Measurements from ENCODE around the gene ADGRF3. TPM values are rescaled to one million over a fixed set of nuclear protein-coding genes. Genes with fewer than 3 reads are reported as not detected.

Gene ADGRF3
- total RNA-seq, 1 experiment from 2014 or later: not detected

DNA sequence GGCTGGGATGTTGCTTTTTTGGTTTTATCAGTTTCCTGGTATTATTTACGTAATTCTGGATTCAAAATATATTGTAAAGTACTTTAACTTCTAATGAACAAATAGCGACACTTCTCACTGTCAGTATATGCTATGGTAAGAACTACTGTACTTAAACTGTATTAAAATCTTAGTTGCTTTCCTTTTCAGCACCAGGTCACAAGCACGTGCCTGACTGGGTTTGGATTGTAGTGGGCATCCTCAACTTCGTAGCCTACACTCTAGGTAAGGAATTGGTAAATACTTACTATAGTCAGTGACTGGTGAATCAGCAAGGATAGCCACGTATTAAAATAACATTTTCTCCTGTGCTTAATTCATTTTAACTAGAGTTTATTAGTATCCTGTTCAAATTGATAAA lies 20.4 kb upstream of the ADGRF3 start:
- ChIA-PET CTCF (no interaction called here), POLR2A (no interaction called here)
- H3K4me3 ChIP-seq (ENCODE audit: low read depth in 2 of 2, low read length in 2 of 2): no peak overlapping the region
- no peak for TF ChIP-seq SIN3A (IDR thresholded peaks at IDR 0.05; ENCODE audit: borderline replicate concordance, insufficient read depth, low read depth, low read length)
- no peak for TF ChIP-seq TCF7L2 (IDR thresholded peaks at IDR 0.05; ENCODE audit: low read depth, low read length)
- TF ChIP-seq, protein P1, sequence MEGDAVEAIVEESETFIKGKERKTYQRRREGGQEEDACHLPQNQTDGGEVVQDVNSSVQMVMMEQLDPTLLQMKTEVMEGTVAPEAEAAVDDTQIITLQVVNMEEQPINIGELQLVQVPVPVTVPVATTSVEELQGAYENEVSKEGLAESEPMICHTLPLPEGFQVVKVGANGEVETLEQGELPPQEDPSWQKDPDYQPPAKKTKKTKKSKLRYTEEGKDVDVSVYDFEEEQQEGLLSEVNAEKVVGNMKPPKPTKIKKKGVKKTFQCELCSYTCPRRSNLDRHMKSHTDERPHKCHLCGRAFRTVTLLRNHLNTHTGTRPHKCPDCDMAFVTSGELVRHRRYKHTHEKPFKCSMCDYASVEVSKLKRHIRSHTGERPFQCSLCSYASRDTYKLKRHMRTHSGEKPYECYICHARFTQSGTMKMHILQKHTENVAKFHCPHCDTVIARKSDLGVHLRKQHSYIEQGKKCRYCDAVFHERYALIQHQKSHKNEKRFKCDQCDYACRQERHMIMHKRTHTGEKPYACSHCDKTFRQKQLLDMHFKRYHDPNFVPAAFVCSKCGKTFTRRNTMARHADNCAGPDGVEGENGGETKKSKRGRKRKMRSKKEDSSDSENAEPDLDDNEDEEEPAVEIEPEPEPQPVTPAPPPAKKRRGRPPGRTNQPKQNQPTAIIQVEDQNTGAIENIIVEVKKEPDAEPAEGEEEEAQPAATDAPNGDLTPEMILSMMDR (IDR thresholded peaks at IDR 0.05): no peak
- TF ChIP-seq POLR2AphosphoS5 (IDR thresholded peaks at IDR 0.05; ENCODE audit: low read depth, low read length): no peak
- TF ChIP-seq, protein P2, sequence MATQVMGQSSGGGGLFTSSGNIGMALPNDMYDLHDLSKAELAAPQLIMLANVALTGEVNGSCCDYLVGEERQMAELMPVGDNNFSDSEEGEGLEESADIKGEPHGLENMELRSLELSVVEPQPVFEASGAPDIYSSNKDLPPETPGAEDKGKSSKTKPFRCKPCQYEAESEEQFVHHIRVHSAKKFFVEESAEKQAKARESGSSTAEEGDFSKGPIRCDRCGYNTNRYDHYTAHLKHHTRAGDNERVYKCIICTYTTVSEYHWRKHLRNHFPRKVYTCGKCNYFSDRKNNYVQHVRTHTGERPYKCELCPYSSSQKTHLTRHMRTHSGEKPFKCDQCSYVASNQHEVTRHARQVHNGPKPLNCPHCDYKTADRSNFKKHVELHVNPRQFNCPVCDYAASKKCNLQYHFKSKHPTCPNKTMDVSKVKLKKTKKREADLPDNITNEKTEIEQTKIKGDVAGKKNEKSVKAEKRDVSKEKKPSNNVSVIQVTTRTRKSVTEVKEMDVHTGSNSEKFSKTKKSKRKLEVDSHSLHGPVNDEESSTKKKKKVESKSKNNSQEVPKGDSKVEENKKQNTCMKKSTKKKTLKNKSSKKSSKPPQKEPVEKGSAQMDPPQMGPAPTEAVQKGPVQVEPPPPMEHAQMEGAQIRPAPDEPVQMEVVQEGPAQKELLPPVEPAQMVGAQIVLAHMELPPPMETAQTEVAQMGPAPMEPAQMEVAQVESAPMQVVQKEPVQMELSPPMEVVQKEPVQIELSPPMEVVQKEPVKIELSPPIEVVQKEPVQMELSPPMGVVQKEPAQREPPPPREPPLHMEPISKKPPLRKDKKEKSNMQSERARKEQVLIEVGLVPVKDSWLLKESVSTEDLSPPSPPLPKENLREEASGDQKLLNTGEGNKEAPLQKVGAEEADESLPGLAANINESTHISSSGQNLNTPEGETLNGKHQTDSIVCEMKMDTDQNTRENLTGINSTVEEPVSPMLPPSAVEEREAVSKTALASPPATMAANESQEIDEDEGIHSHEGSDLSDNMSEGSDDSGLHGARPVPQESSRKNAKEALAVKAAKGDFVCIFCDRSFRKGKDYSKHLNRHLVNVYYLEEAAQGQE (IDR thresholded peaks at IDR 0.05; ENCODE audit: insufficient read depth in 1 of 2, low read depth in 2 of 2, low read length in 1 of 2): no peak
- H3K4me1 ChIP-seq (ENCODE audit: control insufficient read depth, insufficient read depth, low read length): no peaks in the 10 kb centered on the region
- H3K36me3 ChIP-seq (ENCODE audit: control insufficient read depth, insufficient read depth, low read length): peaks cover 3% of the 10 kb centered on the region; the same call in 1 of the 2 replicates
- ATAC-seq (no peak), DNase-seq (ENCODE audit: low read depth, low spot score) (no peak)
- H3K27ac ChIP-seq (ENCODE audit: low read length): no peak overlapping the region
- no peaks in the 10 kb centered on the region for H3K27me3 ChIP-seq (ENCODE audit: control insufficient read depth, insufficient read depth, low read length)
- intact Hi-C loops (cut with micrococcal nuclease; ENCODE audit: unreplicated experiment) (no loop called here), in situ Hi-C loops (cut with HindIII; ENCODE audit: low pct_unique_long_range_greater_than_20kb, low sequenced_read_pairs) (no loop called here)
- H3K9me3 ChIP-seq (ENCODE audit: control insufficient read depth, insufficient read depth, low read depth, low read length): no peaks in the 10 kb centered on the region
- no TSS peak for BruUV-seq (replicated peaks)

DNA sequence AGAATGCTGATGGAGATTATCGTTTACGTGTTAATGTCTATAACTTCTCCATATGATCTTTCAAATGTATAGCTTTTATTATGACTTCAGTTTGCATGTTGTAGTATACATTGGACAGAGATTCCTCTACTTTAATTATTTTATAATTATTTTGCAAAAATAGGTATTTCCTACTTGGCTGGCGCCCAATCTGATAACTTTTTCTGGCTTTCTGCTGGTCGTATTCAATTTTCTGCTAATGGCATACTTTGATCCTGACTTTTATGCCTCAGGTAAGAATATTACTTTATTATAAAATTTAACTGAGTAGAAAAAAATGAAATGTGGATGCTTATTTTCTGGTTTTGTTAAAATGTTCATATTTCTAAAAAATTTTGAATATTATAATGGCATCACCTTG lies 18.1 kb upstream of the ADGRF3 start:
- ATAC-seq (no peak), DNase-seq (ENCODE audit: low read depth, low spot score) (no peak)
- H3K9me3 ChIP-seq (ENCODE audit: control insufficient read depth, insufficient read depth, low read depth, low read length): no peaks in the 10 kb centered on the region
- intact Hi-C loops (cut with micrococcal nuclease; ENCODE audit: unreplicated experiment) (no loop called here), in situ Hi-C loops (cut with HindIII; ENCODE audit: low pct_unique_long_range_greater_than_20kb, low sequenced_read_pairs) (no loop called here)
- no peak overlapping the region for H3K4me3 ChIP-seq (ENCODE audit: low read depth in 2 of 2, low read length in 2 of 2)
- no peak for TF ChIP-seq TCF7L2 (IDR thresholded peaks at IDR 0.05; ENCODE audit: low read depth, low read length)
- no peak for TF ChIP-seq SIN3A (IDR thresholded peaks at IDR 0.05; ENCODE audit: borderline replicate concordance, insufficient read depth, low read depth, low read length)
- TF ChIP-seq, protein P2 (IDR thresholded peaks at IDR 0.05; ENCODE audit: insufficient read depth in 1 of 2, low read depth in 2 of 2, low read length in 1 of 2): no peak
- no peak for TF ChIP-seq POLR2AphosphoS5 (IDR thresholded peaks at IDR 0.05; ENCODE audit: low read depth, low read length)
- TF ChIP-seq, protein P1 (IDR thresholded peaks at IDR 0.05): no peak
- no peaks in the 10 kb centered on the region for H3K4me1 ChIP-seq (ENCODE audit: control insufficient read depth, insufficient read depth, low read length)
- H3K27ac ChIP-seq (ENCODE audit: low read length): no peak overlapping the region
- ChIA-PET POLR2A (no interaction called here), CTCF (no interaction called here)
- H3K27me3 ChIP-seq (ENCODE audit: control insufficient read depth, insufficient read depth, low read length): no peaks in the 10 kb centered on the region
- BruUV-seq (replicated peaks): no TSS peak
- peaks cover 3% of the 10 kb centered on the region; the same call in 1 of the 2 replicates for H3K36me3 ChIP-seq (ENCODE audit: control insufficient read depth, insufficient read depth, low read length)
